GM18909 (cell line): ENCODE measurements around the gene CFAP299.
"Not testable (repeated sequence)": the region's sequence is repeated elsewhere in the genome, so short reads cannot be mapped to it uniquely, and the experiment has no call there.

Source experiments
- ATAC-seq: cut with Tn5 transposase; IDR thresholded peaks from one replicate; pipeline ENCODE4 v1.9.1; 2021; ENCODE audit warnings: mild to moderate bottlenecking; ENCODE audit not compliant: unreplicated experiment, poor library complexity

CFAP299 gene

DNA sequence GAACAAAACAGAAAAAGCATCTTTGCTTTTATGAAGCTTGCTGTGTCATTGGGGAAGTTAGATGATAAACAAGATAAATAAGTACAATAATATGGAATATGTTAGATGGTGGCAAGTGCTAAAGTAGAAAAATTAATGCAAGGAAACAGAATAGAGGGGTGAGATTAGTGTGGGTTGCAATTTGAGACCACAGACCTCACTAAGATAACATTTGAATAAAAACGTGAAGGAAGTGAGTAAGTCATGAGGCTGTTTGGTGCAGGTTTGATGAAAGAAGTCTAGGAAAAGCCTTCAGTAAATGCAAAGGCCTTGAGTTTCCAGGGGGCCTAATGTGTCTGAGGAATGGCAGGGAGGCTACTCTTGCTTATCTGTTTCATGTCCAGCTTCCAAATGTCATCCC lies 102.5 kb downstream of the CFAP299 start:
- no peak for ATAC-seq

DNA sequence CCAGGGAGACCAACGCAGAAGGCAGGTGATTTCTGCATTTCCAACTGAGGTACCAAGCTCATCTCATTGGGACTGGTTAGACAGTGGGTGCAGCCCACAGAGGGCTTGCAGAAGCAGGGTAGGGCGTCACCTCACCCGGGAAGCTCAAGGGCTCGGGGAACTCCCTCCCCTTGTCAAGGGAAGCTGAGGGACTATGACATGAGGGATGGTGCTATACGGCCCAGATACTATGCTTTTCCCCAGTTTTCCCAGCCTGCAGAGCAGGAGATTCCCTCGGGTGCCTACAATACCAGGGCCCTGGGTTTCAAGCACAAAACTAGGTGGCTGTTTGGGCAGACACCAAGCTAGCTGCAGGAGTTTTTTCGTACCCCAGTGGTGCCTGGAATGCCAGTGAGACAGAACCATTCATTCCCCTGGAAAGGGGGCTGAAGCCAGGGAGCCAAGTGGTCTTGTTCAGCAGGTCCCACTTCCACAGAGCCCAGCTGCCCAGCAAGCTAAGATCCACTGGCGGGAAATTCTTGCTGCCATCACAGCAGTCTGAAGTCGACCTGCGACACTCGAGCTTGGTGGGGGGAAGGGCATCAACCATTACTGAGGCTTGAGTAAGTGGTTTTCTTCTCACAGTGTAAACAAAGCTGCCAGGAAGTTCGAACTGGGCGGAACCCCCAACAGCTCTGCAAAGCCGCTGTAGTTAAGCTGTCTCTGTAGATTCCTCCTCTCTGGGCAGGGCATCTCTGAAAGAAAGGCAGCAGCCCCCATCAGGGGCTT lies 103.9 kb downstream of the CFAP299 start:
- ATAC-seq: not testable (repeated sequence)

DNA sequence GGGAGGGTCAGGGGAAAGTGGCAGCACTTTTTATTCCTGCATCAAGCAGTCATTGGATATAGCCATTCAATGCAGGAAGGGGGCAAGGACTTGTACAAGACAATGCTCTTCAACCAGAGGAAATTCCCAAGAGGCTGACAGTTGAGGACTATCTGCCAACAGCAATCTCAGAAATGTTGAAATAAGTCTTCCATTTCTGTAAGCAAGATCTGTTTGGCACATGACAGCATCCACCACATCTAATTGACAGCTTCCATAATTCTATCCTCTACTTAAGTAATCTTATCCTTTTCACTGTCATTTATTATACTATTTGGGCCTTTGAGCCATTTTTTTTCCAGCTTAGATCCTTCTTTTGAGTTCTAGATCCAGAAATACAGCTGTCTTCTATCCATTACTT lies 110.7 kb downstream of the CFAP299 start:
- no peak for ATAC-seq

DNA sequence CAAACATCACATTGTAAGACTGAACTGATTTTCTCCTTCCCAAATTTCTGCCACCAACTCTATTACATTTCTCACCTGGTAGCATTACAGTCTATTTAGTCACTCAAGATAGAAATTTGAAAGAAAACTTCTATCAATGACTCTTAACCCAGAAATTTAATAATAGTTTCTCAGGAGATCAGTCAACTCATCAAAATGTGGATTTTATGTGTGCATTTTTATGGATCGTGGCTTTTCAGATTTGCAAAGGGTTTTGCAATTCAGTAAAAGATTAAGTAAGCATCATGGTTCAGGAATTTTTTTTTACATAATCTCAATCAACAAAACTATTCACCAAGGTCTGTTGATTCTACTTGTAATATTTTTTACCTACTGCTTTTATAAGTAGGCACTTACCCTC lies 111.1 kb downstream of the CFAP299 start:
- no peak for ATAC-seq

DNA sequence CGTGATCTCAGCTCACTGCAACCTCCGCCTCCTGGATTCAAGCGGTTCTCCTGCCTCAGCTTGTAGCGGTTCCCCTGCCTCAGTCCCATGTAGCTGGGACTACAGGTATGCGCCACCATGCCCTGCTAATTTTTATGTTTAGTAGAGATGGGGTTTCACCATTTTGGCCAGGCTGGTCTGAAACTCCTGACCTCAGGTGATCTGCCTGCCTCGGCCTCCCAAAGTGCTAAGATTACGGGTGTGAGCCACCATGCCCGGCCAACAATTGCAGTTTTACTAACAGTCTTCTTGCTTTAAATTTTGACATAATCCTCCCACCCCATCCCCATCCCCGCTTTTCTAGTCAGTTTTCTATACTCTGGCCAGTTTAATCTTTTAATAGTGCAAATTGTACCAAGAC lies 112.0 kb downstream of the CFAP299 start:
- no peak for ATAC-seq

DNA sequence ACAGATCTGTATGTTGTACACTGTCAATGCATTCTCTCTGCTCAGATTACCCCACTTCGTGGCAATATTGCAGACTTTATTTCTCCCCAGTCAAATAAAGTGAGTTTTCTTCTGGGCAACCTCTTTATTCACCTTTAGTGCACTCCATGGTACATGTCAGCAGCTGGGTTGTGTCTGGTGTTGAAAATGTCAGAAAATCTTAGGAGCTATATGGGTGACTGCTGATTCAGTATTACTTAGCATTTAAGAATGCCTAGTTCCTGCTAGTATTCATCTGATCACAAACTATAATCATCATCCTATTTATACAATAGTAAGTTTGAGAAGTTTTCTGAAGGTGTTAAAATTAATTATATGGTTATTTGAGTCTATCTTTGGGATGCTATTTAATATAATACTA lies 112.5 kb downstream of the CFAP299 start:
- ATAC-seq: no peak

DNA sequence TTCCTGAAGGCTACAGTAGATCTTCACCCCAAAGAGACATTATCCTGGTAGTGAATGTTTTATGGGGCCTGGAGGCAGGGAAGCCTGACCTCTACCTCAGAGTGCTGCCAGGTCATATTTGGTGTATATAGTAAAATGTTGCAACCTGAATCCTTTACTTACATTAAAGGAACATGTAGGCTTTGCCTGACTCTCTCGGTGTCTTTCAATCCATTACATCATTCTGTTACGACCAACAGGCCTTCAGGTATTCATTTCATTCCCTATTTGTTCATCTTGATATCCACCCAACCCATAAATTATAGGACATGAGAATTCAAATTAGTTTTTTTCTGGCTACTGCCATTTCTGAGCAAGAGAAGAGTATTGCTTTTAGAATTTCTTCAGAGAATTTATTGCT lies 116.5 kb downstream of the CFAP299 start:
- ATAC-seq: no peak

DNA sequence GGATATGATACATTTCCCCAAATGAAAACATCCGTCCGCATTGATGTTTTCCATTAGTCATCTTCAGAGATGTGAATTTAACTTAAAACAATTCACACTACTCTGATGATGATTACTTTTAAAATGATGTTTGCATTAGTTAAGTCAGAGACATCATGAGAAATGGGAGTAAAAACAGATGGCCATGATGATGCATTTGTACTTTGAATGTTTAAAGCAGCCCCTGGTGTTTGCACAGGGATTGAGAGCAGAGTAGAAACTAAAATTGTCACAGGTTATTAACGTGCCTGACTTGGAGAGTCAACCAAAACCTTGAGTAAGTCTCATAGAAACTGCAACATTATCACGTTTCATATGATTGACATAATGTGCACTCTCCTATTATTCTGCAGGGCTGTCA lies 117.2 kb downstream of the CFAP299 start:
- no peak for ATAC-seq

DNA sequence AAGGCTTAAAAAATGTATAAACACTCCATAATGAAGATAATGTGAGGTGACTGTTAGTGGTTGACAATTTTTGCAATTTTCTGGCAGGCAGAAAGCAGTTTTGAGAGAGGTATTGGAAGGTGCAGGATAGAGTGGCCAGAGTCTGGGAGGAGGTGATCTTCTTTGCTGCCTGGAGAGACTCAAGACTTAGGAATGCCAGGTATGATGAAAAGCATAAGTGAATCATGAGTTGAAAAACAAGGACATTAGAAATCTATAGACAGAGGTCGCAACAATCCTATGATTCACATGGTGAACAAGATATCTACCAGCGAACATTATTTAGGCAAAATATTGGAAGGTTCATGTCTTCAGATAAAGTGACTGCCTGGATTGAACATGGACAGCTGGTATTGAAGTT lies 118.5 kb downstream of the CFAP299 start:
- ATAC-seq: no peak

DNA sequence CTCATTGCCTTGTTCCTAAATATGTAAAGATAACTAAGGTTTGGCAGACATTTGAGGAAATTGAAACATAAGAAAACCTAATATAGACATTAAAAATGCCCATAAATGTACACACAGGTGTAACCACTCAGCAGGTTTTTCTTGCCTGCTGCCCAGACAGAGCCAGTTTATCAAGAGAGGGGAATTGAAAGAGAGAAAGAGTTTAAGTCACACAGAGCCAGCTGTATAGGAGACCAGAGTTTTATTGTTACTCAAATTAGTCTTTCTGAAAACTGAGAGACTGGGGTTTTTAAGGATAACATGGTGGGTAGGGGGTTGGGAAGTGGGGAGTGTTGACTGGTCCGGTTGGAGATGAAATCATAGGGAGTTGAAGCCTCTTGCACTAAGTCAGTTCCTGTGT lies 119.0 kb downstream of the CFAP299 start:
- ATAC-seq: no peak

DNA sequence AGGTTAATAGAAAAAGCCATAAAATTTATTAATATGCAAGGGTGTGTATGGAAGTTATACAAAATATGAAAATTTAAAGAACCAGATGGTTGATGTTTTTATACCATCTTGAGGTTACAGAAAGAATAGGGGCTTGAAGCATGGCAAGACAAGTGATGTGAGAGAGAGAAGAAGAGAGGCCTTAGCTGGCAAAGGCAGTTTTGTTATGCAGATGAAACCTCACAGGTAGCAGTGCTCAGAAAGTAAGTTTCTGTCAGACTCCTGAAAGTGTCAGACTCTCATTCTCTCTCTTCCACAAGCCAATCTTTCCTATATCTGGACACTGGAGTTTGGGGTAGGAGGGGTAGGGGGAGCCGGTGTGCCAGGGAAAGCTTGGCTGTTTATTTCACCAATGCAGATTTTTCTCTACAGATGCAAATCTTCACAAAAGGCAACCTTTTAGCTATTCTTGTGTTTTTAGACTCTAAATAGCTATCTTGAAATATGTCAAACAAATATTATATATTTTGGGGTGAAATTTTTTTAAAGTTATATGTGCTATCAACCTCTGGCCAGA lies 124.5 kb downstream of the CFAP299 start:
- no peak for ATAC-seq

DNA sequence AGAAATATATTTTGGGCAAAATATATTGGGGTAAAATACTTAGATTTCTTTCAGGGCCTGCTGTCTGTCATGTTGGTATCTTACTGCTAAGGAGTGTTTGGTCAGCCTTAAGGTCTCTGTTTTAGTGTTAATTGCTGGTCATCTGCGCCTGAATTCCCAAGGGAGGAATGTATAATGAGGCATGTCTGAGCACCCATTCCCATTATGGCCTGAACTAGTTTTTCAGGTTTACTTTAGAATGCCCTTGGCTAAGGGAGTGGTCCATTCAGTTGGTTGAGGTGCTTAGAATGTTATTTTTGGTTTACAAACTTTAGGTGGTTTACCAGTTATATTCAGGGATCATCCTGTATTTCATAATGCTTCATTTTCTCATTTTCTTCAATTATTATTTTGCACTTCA lies 125.9 kb downstream of the CFAP299 start:
- no peak for ATAC-seq

DNA sequence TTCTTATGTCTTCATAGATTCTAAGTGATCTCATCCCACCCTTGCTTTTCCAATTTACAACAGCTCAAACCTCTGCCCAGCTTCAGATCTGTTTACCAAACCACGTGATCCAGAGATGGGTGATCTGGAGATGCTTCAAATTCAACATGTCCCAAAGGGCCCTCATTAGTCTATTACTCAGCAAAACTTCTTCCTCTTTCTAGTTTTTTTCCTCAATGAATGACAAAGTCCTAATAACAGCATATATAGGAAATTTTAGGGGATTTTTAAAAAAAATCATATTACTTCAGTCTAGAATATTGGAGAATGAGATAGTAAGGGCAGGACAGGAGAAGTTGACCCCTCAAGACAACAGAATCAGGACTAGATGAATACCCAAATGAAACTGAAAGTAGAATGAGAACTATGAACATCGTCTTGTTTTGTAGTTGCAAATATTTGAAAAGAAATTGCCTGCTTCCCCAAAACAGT lies 127.1 kb downstream of the CFAP299 start:
- peak; percentile 74 for ATAC-seq

DNA sequence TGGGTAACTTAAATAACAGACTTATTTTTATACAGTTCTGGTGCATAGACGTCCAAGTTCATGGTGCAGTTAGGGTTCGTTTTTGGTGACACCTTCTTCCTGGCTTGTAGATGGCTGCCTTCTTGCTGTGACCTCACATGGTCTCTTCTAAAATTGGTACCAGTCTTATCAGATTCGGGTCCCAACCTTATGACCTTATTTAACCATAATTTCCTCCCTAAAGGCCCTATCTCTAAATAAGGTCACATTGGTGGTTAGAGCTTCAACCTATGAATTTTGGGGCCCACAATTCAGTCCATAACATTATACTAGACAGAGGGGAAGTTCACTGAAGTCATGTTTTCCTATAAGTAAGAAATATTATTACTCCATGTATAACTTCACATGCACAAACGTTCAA lies 128.0 kb downstream of the CFAP299 start:
- no peak for ATAC-seq

DNA sequence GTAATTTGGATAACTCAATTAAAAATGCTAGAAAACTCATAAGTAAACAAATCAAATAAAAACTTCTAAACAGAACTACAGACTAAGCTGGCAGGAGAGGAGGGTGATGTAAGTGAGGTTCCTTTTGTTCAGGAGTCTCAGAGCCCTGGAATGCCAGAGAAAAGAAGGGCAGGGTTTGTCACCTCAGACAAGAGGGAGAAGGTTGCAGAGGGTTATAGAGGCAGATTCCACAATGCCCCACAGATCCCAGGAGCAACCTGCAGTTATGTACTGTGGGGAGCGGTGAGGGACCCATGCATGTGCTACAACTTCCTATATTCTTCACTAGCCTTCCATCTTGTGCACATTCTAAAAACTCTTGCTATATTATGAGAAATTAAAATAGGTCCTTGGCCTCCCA lies 129.7 kb downstream of the CFAP299 start:
- ATAC-seq: no peak

DNA sequence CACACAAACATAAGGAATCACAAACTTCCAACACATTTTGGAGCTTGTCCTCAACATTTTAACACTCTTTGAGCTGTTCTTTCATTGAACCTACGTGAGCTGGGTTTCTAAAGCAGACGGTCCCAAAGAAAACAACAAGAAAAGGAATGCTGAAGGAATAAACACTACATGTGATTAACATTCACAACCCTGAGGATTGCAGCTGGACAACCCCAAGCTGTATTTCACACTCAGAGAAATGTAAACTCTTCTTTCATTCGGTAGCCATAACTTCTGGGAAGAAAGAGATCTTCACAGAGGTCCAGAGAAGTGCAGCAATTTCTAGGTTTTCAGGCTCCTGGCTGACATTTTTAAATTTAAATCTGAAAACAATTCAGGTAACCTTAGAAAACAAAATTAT lies 130.2 kb downstream of the CFAP299 start:
- ATAC-seq: no peak

DNA sequence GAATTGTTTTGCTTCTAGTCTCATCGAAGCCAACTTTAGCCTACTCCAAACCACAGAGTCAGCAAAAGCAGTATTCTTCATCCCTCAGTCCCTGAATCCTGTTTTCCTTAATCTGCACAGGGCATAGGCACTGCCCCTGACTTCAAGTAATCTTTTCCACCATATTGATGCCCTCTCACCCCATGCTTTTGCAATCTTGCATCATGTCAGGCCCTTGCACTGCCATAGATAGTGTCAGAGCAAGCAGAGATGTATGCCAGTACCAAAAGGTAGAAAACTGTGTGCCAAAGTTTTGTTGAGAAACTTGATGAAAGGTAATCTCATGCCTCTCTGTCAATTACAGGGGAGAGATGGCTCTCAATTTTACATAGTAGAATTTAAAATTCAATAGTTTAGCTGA lies 131.1 kb downstream of the CFAP299 start:
- no peak for ATAC-seq

DNA sequence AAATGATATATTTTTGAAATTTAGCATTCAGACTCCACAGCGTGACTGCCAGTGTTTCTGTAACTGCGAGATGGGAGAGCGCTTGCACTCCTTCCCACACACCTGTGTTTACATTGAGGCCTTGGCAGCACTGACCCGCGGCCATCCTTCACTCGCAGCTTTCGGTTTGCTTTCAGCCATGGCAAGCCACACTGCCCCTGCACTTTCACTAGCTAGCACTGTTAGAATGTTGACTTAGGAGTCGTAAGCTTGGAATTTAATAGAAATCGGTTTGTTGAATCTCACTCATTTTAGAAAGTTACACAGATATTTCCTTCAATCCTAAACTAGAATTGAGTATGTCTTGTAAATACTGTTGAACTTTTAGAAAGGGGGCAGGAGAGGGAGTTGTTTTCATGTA lies 136.2 kb downstream of the CFAP299 start:
- ATAC-seq: no peak

DNA sequence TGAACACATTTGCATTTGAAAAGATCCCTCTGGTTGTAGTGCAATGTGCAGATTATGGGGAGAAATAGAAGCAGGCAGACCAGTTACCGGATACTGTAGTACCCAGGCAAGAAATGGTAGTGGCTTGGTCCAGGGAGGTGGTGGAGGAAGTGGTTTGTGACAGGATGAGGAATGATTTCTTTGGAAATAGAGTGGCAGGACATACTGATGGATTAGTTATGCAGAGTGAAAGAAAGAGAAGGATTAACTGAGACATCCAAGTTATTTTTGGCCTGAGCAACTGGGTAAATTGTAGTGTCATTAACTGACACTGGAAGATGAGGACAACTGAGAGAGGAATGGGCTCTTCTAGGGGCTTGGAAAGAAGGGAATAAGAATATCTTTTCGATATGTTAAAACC lies 139.7 kb downstream of the CFAP299 start:
- ATAC-seq: no peak

DNA sequence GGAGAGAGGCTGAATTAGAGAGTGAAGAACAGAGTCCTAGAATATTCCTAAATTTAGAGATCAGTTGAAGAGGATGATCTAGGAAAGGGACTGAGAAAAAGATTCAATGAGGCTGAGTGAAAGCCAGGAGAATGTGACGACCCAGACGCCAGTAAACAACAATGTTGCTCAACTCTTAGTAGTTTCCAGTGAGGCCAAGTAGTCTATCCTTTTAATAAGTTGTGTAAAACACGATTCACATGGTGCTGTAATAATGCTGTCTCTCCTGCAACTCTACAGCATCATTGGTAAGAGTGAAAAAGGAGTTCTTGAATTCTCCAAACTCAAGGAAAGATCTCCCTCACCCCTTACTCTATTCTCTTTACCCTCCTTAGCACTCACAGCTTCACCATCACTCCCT lies 140.3 kb downstream of the CFAP299 start:
- no peak for ATAC-seq

DNA sequence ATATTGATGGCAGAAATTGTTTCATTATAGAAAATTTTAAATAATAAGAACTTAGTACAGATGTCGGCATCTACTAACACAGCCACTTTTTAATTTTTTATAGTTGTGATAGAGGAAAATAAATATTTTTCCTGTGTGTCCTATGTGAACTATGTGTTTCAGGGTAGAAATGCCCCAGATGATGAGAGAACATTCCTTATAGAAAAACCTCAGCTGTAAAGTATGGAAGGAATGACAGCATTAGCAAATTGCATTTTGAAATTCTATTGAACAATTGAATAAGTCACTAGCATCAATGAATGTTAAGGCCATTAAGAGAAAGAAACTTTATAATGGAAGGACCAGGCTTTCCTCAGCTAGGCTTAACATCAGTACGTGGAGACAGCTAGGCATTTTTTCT lies 149.2 kb downstream of the CFAP299 start:
- no peak for ATAC-seq

DNA sequence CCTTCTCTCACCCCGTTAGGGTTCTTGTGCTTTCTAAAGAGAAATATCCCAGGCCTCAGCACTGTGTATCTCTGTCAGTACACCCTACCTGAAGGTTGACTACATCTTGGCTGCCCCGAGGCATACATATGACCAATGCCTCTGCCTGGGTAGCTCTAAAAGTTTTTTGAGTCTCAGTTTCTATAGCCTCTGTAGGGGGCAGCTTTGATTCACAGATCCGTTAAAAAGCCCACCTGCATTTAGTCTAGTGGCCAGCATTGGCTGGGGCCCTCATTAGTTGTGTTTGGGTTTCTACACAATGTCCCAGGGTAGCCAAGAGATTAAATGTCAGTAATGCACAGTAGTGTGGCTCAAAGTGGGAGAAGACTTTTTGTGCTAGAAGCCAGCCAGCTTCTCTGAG lies 151.1 kb downstream of the CFAP299 start:
- no peak for ATAC-seq
